Stimulated activated naive CD4-positive, alpha-beta T cell (primary cell): ENCODE results near the gene CST7.
"Not testable (repeated sequence)": the region's sequence is repeated elsewhere in the genome, so short reads cannot be mapped to it uniquely, and the experiment has no call there.

ENCODE experiments used
- DNase-seq, 6 experiments: peaks; one replicate each; lab custom pipeline; 2025; lab: John Stamatoyannopoulos, UW

Gene CST7

GRCh38 chr20:24929867-24930723, 19.0 kb upstream of the CST7 start:
- not testable (repeated sequence) for DNase-seq

GRCh38 chr20:24930724-24931688, 18.1 kb upstream of the CST7 start:
- not testable (repeated sequence) for DNase-seq

- DNase-seq, result peak in 1 of 6 experiments; percentile 12
Observed at GRCh38 chr20:24931893-24932292, 17.2 kb upstream of the CST7 start.

GRCh38 chr20:24933266-24933908, 15.7 kb upstream of the CST7 start:
- no peak for DNase-seq

- DNase-seq, result no peak
Observed at GRCh38 chr20:24934101-24934661, 14.9 kb upstream of the CST7 start.

GRCh38 chr20:24934716-24935115, 14.4 kb upstream of the CST7 start:
- DNase-seq, result no peak

- DNase-seq, result no peak
Observed at GRCh38 chr20:24935140-24935539, 13.9 kb upstream of the CST7 start.

GRCh38 chr20:24935766-24936525, 13.1 kb upstream of the CST7 start:
- DNase-seq, result no peak

GRCh38 chr20:24936526-24937407, 12.3 kb upstream of the CST7 start:
- no peak for DNase-seq

GRCh38 chr20:24937579-24937978, 11.5 kb upstream of the CST7 start:
- DNase-seq, result no peak

GRCh38 chr20:24938498-24938897, 10.6 kb upstream of the CST7 start:
- no peak for DNase-seq

- DNase-seq, result no peak
Observed at GRCh38 chr20:24939036-24939435, 10.0 kb upstream of the CST7 start.

- no peak for DNase-seq
Observed at GRCh38 chr20:24942679-24943078, 6.4 kb upstream of the CST7 start.

- no peak for DNase-seq
Observed at GRCh38 chr20:24943196-24943595, 5.9 kb upstream of the CST7 start.

GRCh38 chr20:24943731-24944130, 5.3 kb upstream of the CST7 start:
- no peak for DNase-seq

- DNase-seq, result not testable (repeated sequence)
Observed at GRCh38 chr20:24946376-24946775, 2.7 kb upstream of the CST7 start.

GRCh38 chr20:24948396-24948938, 602 bp upstream of the CST7 start:
- not testable (repeated sequence) for DNase-seq

- no peak for DNase-seq
Observed at GRCh38 chr20:24949756-24950127, 673 bp downstream of the CST7 start.

GRCh38 chr20:24950128-24950835, 1.2 kb downstream of the CST7 start:
- DNase-seq, result no peak
